Effector memory CD4-positive, alpha-beta T cell (primary cell): Measurements from ENCODE around the gene GAS7.

Source experiments
- DNase-seq, 3 donors: peaks; one replicate each; pipeline ENCODE4 v3.0.0-alpha.2; 2020
- H3K27ac ChIP-seq: 2 replicates; pipeline ENCODE4 v1.7.0; 2013; ENCODE audit warnings: mild to moderate bottlenecking, low read length, moderate library complexity; ENCODE audit not compliant: insufficient read depth, poor library complexity, severe bottlenecking
- H3K27me3 ChIP-seq: replicated peaks from 2 replicates; pipeline ENCODE4 v1.7.0; 2013; ENCODE audit warnings: mild to moderate bottlenecking, low read length; ENCODE audit not compliant: insufficient read depth, control insufficient read depth, poor library complexity, severe bottlenecking
- H3K36me3 ChIP-seq: 2 replicates; pipeline ENCODE4 v1.7.0; 2013; ENCODE audit warnings: mild to moderate bottlenecking, low read length, moderate library complexity; ENCODE audit not compliant: control insufficient read depth, insufficient read depth
- H3K4me1 ChIP-seq: 2 replicates; pipeline ENCODE4 v1.7.0; 2013; ENCODE audit warnings: low read length, mild to moderate bottlenecking; ENCODE audit not compliant: control insufficient read depth, insufficient read depth, poor library complexity, severe bottlenecking
- H3K4me3 ChIP-seq: 2 replicates; pipeline ENCODE4 v1.7.0; 2013; ENCODE audit warnings: low read length, low read depth, mild to moderate bottlenecking; ENCODE audit not compliant: insufficient read depth, poor library complexity, severe bottlenecking
- H3K9me3 ChIP-seq: 2 replicates; pipeline ENCODE4 v1.7.0; 2013; ENCODE audit warnings: mild to moderate bottlenecking, low read length, moderate library complexity; ENCODE audit not compliant: control insufficient read depth

Gene GAS7

GRCh38 chr17:9977180-9977575, 221.2 kb downstream of the GAS7 start:
- no peaks in the 10 kb centered on the region for H3K36me3 ChIP-seq
- DNase-seq: no peak
- H3K4me3 ChIP-seq: no peak overlapping the region
- H3K9me3 ChIP-seq: no peaks in the 10 kb centered on the region
- H3K4me1 ChIP-seq: no peaks in the 10 kb centered on the region
- H3K27ac ChIP-seq: no peak overlapping the region
- H3K27me3 ChIP-seq: no peaks in the 10 kb centered on the region

- Histone ChIP-seq H3K36me3 (no peaks in the 10 kb centered on the region), H3K27ac (no peak overlapping the region), H3K4me3 (no peak overlapping the region), H3K27me3 (no peaks in the 10 kb centered on the region), H3K9me3 (no peaks in the 10 kb centered on the region), H3K4me1 (no peaks in the 10 kb centered on the region)
- no peak for DNase-seq
These were observed 221.9 kb downstream of the GAS7 start for GRCh38 chr17:9976283-9977179.

GRCh38 chr17:9974448-9975381, 223.7 kb downstream of the GAS7 start:
- Histone ChIP-seq H3K36me3 (no peaks in the 10 kb centered on the region), H3K4me1 (no peaks in the 10 kb centered on the region), H3K27me3 (no peaks in the 10 kb centered on the region), H3K27ac (no peak overlapping the region), H3K9me3 (no peaks in the 10 kb centered on the region), H3K4me3 (no peak overlapping the region)
- DNase-seq: no peak

- Histone ChIP-seq H3K36me3 (no peaks in the 10 kb centered on the region), H3K27ac (no peak overlapping the region), H3K4me1 (no peaks in the 10 kb centered on the region), H3K4me3 (no peak overlapping the region), H3K27me3 (no peaks in the 10 kb centered on the region), H3K9me3 (no peaks in the 10 kb centered on the region)
- DNase-seq: no peak
These were observed 224.5 kb downstream of the GAS7 start for GRCh38 chr17:9973669-9974447.

GRCh38 chr17:9971991-9972390, 226.4 kb downstream of the GAS7 start:
- Histone ChIP-seq H3K36me3 (no peaks in the 10 kb centered on the region), H3K4me3 (no peak overlapping the region), H3K27me3 (no peaks in the 10 kb centered on the region), H3K27ac (no peak overlapping the region), H3K9me3 (no peaks in the 10 kb centered on the region), H3K4me1 (no peaks in the 10 kb centered on the region)
- no peak for DNase-seq

GRCh38 chr17:9969301-9969935, 229.0 kb downstream of the GAS7 start:
- DNase-seq: no peak
- Histone ChIP-seq H3K4me1 (no peaks in the 10 kb centered on the region), H3K27me3 (no peaks in the 10 kb centered on the region), H3K9me3 (no peaks in the 10 kb centered on the region), H3K36me3 (no peaks in the 10 kb centered on the region), H3K4me3 (no peak overlapping the region), H3K27ac (no peak overlapping the region)

GRCh38 chr17:9968881-9969280, 229.5 kb downstream of the GAS7 start:
- Histone ChIP-seq H3K27ac (no peak overlapping the region), H3K4me1 (no peaks in the 10 kb centered on the region), H3K9me3 (no peaks in the 10 kb centered on the region), H3K36me3 (no peaks in the 10 kb centered on the region), H3K4me3 (no peak overlapping the region), H3K27me3 (no peaks in the 10 kb centered on the region)
- no peak for DNase-seq

- H3K27me3 ChIP-seq: no peaks in the 10 kb centered on the region
- no peaks in the 10 kb centered on the region for H3K36me3 ChIP-seq
- no peak for DNase-seq
- H3K4me3 ChIP-seq: no peak overlapping the region
- H3K27ac ChIP-seq: no peak overlapping the region
- no peaks in the 10 kb centered on the region for H3K4me1 ChIP-seq
- no peaks in the 10 kb centered on the region for H3K9me3 ChIP-seq
These were observed 230.4 kb downstream of the GAS7 start for GRCh38 chr17:9968008-9968407.

GRCh38 chr17:9959377-9959981, 238.9 kb downstream of the GAS7 start:
- H3K9me3 ChIP-seq: no peaks in the 10 kb centered on the region
- no peaks in the 10 kb centered on the region for H3K36me3 ChIP-seq
- no peak for DNase-seq
- H3K27ac ChIP-seq: no peak overlapping the region
- H3K27me3 ChIP-seq: no peaks in the 10 kb centered on the region
- no peak overlapping the region for H3K4me3 ChIP-seq
- no peaks in the 10 kb centered on the region for H3K4me1 ChIP-seq
